K562 (cell line): ENCODE results near the gene SRGAP3. TPM values are rescaled to one million over a fixed set of nuclear protein-coding genes. Genes with fewer than 3 reads are reported as not detected.

Experiments
- ATAC-seq: fragments of 200-7000 bp; cut with Tn5 transposase; 3 replicates; pipeline ENCODE4 v1.9.1; 2020; ENCODE audit warnings: moderate library complexity
- BruUV-seq: library from RNA; stranded (reverse); fragments of 400-500 nt; replicated peaks from 2 replicates; lab custom pipeline; 2021; lab: Mats Ljungman, UMichigan
- CTCF ChIA-PET: fragments of 300-600 bp; formaldehyde crosslinking; extraction: SDS; loops from one replicate; lab custom pipeline; 2021; ENCODE audit warnings: low intra/inter-chr PET ratio; lab: Yijun Ruan, JAX
- POLR2A ChIA-PET: fragments of 300-600, 350-650 bp; sonication (Branson Sonifier 250); formaldehyde crosslinking; extraction: SDS; loops from one replicate; lab custom pipeline; 2021; ENCODE audit warnings: antibody characterized with exemption, inconsistent platforms; lab: Yijun Ruan, JAX
- DNase-seq, 4 experiments: peaks; one replicate each; pipeline versions ENCODE4 v3.0.0 to v3.0.0-alpha.2; 2011 to 2018; ENCODE audit warnings: low spot score in 3 of 4, mixed read lengths in 3 of 4; ENCODE audit errors: extremely low read depth in 1 of 4
- FAIRE-seq: peaks from 2 replicates; lab custom pipeline; 2011; peaks lifted over from hg19 to GRCh38; lab: Jason Lieb, UNC
- H2AFZ ChIP-seq: 2 replicates; pipeline ENCODE4 v1.6.0; 2011; ENCODE audit warnings: low read depth, low read length, control low read depth, inconsistent platforms
- H3K27ac ChIP-seq: fragments of 200-600 bp; 3 replicates; pipeline ENCODE4 v1.8.0; 2011; ENCODE audit warnings: low read depth, mild to moderate bottlenecking, control low read depth, inconsistent platforms, low read length, moderate library complexity, mixed read lengths; ENCODE audit errors: extremely low read depth
- H3K27me3 ChIP-seq, 2 experiments: fragments of 300-600 bp in 1 of 2; 2 replicates in 1 of 2; 3 replicates in 1 of 2; pipeline versions ENCODE4 v1.6.0 to v1.8.0; 2011; ENCODE audit warnings: inconsistent platforms in 2 of 2, low read length in 2 of 2, mild to moderate bottlenecking in 1 of 2, mixed read lengths in 1 of 2, moderate library complexity in 1 of 2; ENCODE audit not compliant: control insufficient read depth in 2 of 2, insufficient read depth in 2 of 2
- H3K36me3 ChIP-seq: fragments of 300-600 bp; 3 replicates; pipeline ENCODE4 v1.8.0; 2011; ENCODE audit warnings: mild to moderate bottlenecking, low read length, inconsistent platforms; ENCODE audit not compliant: control insufficient read depth, insufficient read depth
- H3K4me1 ChIP-seq, 2 experiments: fragments of 200-600 bp in 1 of 2; replicated peaks in 1 of 2; 2 replicates in 1 of 2; 3 replicates in 1 of 2; pipeline versions ENCODE4 v1.5.1 to v1.8.0; 2011; ENCODE audit warnings: inconsistent platforms in 2 of 2, low read length in 2 of 2, mild to moderate bottlenecking in 1 of 2, mixed read lengths in 1 of 2, moderate library complexity in 1 of 2; ENCODE audit not compliant: control insufficient read depth in 2 of 2, insufficient read depth in 2 of 2
- H3K4me2 ChIP-seq: 2 replicates; pipeline ENCODE4 v1.6.1; 2011; ENCODE audit warnings: low read length, control low read depth, inconsistent platforms, mixed read lengths; ENCODE audit not compliant: insufficient read depth
- H3K4me3 ChIP-seq: fragments of 200-600 bp; sonication (generic), shearing (Covaris generic); 2 replicates; pipeline ENCODE4 v1.5.1; 2016; ENCODE audit warnings: control low read depth, inconsistent platforms
- H3K79me2 ChIP-seq: fragments of 200-600 bp; 3 replicates; pipeline ENCODE4 v1.8.0; 2011; ENCODE audit warnings: low read length, inconsistent platforms; ENCODE audit not compliant: control insufficient read depth, insufficient read depth
- H3K9ac ChIP-seq, 2 experiments: 2 replicates each; pipeline versions ENCODE4 v1.6.0 to v1.6.1; 2011; ENCODE audit warnings: low read depth in 2 of 2, low read length in 2 of 2, control low read depth in 1 of 2, inconsistent platforms in 1 of 2, mild to moderate bottlenecking in 1 of 2, mixed read lengths in 1 of 2; ENCODE audit not compliant: insufficient read depth in 1 of 2
- H3K9me1 ChIP-seq: one replicate; pipeline ENCODE4 v1.6.0; 2011; ENCODE audit warnings: inconsistent platforms, mild to moderate bottlenecking, low read length, moderate library complexity; ENCODE audit not compliant: control insufficient read depth, insufficient read depth
- H3K9me3 ChIP-seq: replicated peaks from 2 replicates; pipeline ENCODE4 v1.5.1; 2011; ENCODE audit warnings: low read depth, low read length, inconsistent platforms; ENCODE audit not compliant: control insufficient read depth, insufficient read depth
- H4K20me1 ChIP-seq: replicated peaks from 2 replicates; pipeline ENCODE4 v1.6.1; 2011; ENCODE audit warnings: low read length, inconsistent platforms, mixed read lengths; ENCODE audit not compliant: control insufficient read depth, insufficient read depth
- FOXA1 ChIP-seq: fragments of 450-650 bp; IDR thresholded peaks from 2 replicates; pipeline ENCODE4 v1.6.1; 2016; ENCODE audit warnings: mild to moderate bottlenecking, borderline replicate concordance
- GATAD2A ChIP-seq: fragments of 450-650 bp; IDR thresholded peaks from 2 replicates; pipeline ENCODE4 v1.6.1; 2017
- NFE2 ChIP-seq: IDR thresholded peaks from 2 replicates; pipeline ENCODE4 v1.6.1; 2014; ENCODE audit warnings: antibody characterized with exemption, low read depth
- NR2F6 ChIP-seq: fragments of 450-650 bp; formaldehyde crosslinking; IDR thresholded peaks from 2 replicates; pipeline ENCODE4 v1.4.0; 2020; ENCODE audit warnings: mild to moderate bottlenecking
- PHTF2 ChIP-seq: fragments of 250-450 bp; sonication (Bioruptor Pico); IDR thresholded peaks from 2 replicates; pipeline ENCODE4 v1.5.0; 2021; ENCODE audit warnings: mild to moderate bottlenecking
- TEAD1 ChIP-seq, 2 experiments: fragments of 450-650 bp in 1 of 2; sonication (generic) in 1 of 2; formaldehyde crosslinking; IDR thresholded peaks; 2 replicates each; pipeline versions ENCODE4 v1.4.0 to v1.8.0; 2020 to 2022; ENCODE audit warnings: mild to moderate bottlenecking in 2 of 2, missing genetic modification reagents in 1 of 2
- XRCC5 ChIP-seq: fragments of 200-400 bp; formaldehyde crosslinking; IDR thresholded peaks from 2 replicates; pipeline ENCODE4 v1.6.1; 2017; ENCODE audit warnings: low read depth, mild to moderate bottlenecking, low read length
- ZBED1 ChIP-seq: IDR thresholded peaks from 2 replicates; pipeline ENCODE4 v1.6.1; 2014
- ZNF184 ChIP-seq: sonication (generic); formaldehyde crosslinking; IDR thresholded peaks from 2 replicates; pipeline ENCODE4 v1.5.0; 2020; ENCODE audit warnings: missing genetic modification reagents
- ZNF212 ChIP-seq: fragments of 450-650 bp; formaldehyde crosslinking; IDR thresholded peaks from 2 replicates; pipeline ENCODE4 v1.4.0; 2020; ENCODE audit warnings: mild to moderate bottlenecking
- ZNF717 ChIP-seq: fragments of 250-450 bp; sonication (Bioruptor Pico); IDR thresholded peaks from 2 replicates; pipeline ENCODE4 v1.5.0; 2021
- ZNF780A ChIP-seq: fragments of 250-450 bp; sonication (Bioruptor Pico); IDR thresholded peaks from 2 replicates; pipeline ENCODE4 v1.5.0; 2021; ENCODE audit warnings: mild to moderate bottlenecking
- WGBS: fragments of 100-300 bp; shearing (Covaris generic); methylation state at CpG from one replicate; pipeline ENCODE4 v1.1.6; 2016; ENCODE audit warnings: low coverage, mixed read lengths; ENCODE audit not compliant: insufficient coverage; ENCODE audit errors: missing lambda C conversion rate; 5-methylcytosine and 5-hydroxymethylcytosine counted together
- in situ Hi-C: fragments of 300-500 bp; cut with MboI; formaldehyde crosslinking; loops from 4 replicates; pipeline ENCODE4 v1.15.0; 2018; ENCODE audit warnings: inconsistent platforms, mixed read lengths
- intact Hi-C: fragments of 100-400 bp; cut with micrococcal nuclease; formaldehyde crosslinking; loops from 2 replicates; pipeline ENCODE4 v1.14.2; 2022
- polyA plus RNA-seq, 8 experiments: library from polyadenylated mRNA; depleted of rRNA in 4 of 8; stranded (reverse) in 5 of 8; unstranded in 3 of 8; fragments of >200 nt; fragmentation: Nextera tagmentation in 2 of 8; fragmentation: Illumina TruSeq in 1 of 8; extraction: Ambion mirVana in 2 of 8; extraction: Trizol in 1 of 8; gene quantifications; 2 replicates each; pipeline versions ENCODE4 v1.2.1 to v1.2.3, GENCODE V29; 2011 to 2014; ENCODE audit warnings: inconsistent platforms in 1 of 8, missing spikeins in 1 of 8
- total RNA-seq, 7 experiments: library from RNA; depleted of rRNA in 6 of 7; stranded (reverse); fragments of >200 nt in 6 of 7; fragmentation: Illumina TruSeq in 2 of 7; extraction: Trizol in 2 of 7; gene quantifications; 2 replicates each; pipeline versions ENCODE4 v1.2.1 to v1.2.3, GENCODE V29; 2011 to 2021; ENCODE audit warnings: low replicate concordance in 1 of 7
- TF ChIP-seq, protein P1 (sequence below): fragments of 250-450 bp; sonication (Bioruptor Pico); IDR thresholded peaks from 2 replicates; pipeline ENCODE4 v1.8.0; 2022; ENCODE audit warnings: moderate library complexity, mild to moderate bottlenecking, inconsistent platforms
- TF ChIP-seq, protein P2 (sequence below): fragments of 200-400 bp; formaldehyde crosslinking; IDR thresholded peaks from 2 replicates; pipeline ENCODE4 v1.6.1; 2017; ENCODE audit warnings: mild to moderate bottlenecking, low read depth, low read length, moderate library complexity
- TF ChIP-seq, protein P3 (sequence below): sonication (generic); formaldehyde crosslinking; IDR thresholded peaks from 2 replicates; pipeline ENCODE4 v1.5.0; 2020; ENCODE audit warnings: missing genetic modification reagents

Gene SRGAP3
- total and polyA plus RNA-seq, 9 of the 15 experiments (the other 6 are each of a cell fraction or from before 2014, with no cell fraction given) = 0.11 to 0.85 (median 0.35) TPM; not detected in 2

DNA sequence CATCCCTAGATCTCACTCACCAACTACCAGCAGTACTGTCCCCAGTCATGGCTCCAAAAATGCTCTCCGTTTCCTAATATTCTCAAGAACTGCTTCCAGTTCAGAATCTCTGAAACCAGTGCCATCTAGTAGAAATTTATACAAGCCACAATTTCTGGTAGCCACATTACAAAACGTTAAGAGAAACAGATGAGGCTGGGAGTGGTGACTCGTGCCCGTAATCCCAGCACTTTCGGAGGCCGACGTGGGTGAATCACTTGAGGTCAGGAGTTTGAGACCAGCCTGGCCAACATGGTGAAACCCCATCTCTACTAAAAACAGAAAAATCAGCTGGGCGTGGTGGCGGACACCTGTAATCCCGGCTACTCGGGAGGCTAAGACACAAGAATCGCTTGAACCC lies 207.8 kb downstream of the SRGAP3 start:
- Histone ChIP-seq H3K27ac (no peak overlapping the region), H2AFZ (no peak overlapping the region), H3K79me2 (no peaks in the 10 kb centered on the region), H3K9ac (no peak overlapping the region), H3K4me3 (no peak overlapping the region), H3K9me3 (no peaks in the 10 kb centered on the region), H3K27me3 (peaks cover 30 to 49% of the 10 kb centered on the region in 2 experiments), H3K36me3 (no peaks in the 10 kb centered on the region), H4K20me1 (peaks cover 6% of the 10 kb centered on the region; the same call in 1 of the 2 replicates), H3K4me1 (peaks cover 0 to 5% of the 10 kb centered on the region in 2 experiments; a peak in 1 of 5 replicates), H3K4me2 (no peak overlapping the region), H3K9me1 (no peaks in the 10 kb centered on the region)
- intact Hi-C loops = no loop called here
- no peak for FAIRE-seq
- ChIA-PET POLR2A (interaction anchor here (0.6 to 1.2 kb wide), 2 partner anchors 42 to 375 kb away, joined by 3 to 4 read pairs; no protein-coding TSS in a partner anchor), CTCF (interaction anchor here (0.7 kb wide), 1 partner anchor 132 kb away, joined by 3 read pairs; no protein-coding TSS in a partner anchor)
- in situ Hi-C loops = no loop called here
- DNase-seq = no peak
- 2% methylated on average over 12 of the region's 12 CpGs for WGBS
- BruUV-seq = no TSS peak
- no peak for ATAC-seq
- no peak for TF ChIP-seq XRCC5
- TF ChIP-seq, protein P1, sequence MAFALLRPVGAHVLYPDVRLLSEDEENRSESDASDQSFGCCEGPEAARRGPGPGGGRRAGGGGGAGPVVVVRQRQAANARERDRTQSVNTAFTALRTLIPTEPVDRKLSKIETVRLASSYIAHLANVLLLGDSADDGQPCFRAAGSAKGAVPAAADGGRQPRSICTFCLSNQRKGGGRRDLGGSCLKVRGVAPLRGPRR (CRISPR knock-in tag) = no peak
- TF ChIP-seq TEAD1 (CRISPR knock-in tag; IDR thresholded peaks at IDR 0.05) = no peak
- no peak for TF ChIP-seq ZNF212 (CRISPR knock-in tag)
- no peak for TF ChIP-seq PHTF2
- no peak for TF ChIP-seq FOXA1
- TF ChIP-seq NR2F6 = no peak
- TF ChIP-seq, protein P2, sequence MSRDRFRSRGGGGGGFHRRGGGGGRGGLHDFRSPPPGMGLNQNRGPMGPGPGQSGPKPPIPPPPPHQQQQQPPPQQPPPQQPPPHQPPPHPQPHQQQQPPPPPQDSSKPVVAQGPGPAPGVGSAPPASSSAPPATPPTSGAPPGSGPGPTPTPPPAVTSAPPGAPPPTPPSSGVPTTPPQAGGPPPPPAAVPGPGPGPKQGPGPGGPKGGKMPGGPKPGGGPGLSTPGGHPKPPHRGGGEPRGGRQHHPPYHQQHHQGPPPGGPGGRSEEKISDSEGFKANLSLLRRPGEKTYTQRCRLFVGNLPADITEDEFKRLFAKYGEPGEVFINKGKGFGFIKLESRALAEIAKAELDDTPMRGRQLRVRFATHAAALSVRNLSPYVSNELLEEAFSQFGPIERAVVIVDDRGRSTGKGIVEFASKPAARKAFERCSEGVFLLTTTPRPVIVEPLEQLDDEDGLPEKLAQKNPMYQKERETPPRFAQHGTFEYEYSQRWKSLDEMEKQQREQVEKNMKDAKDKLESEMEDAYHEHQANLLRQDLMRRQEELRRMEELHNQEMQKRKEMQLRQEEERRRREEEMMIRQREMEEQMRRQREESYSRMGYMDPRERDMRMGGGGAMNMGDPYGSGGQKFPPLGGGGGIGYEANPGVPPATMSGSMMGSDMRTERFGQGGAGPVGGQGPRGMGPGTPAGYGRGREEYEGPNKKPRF = no peak
- TF ChIP-seq GATAD2A = no peak
- TF ChIP-seq, protein P3, sequence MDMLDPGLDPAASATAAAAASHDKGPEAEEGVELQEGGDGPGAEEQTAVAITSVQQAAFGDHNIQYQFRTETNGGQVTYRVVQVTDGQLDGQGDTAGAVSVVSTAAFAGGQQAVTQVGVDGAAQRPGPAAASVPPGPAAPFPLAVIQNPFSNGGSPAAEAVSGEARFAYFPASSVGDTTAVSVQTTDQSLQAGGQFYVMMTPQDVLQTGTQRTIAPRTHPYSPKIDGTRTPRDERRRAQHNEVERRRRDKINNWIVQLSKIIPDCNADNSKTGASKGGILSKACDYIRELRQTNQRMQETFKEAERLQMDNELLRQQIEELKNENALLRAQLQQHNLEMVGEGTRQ = no peak
- TF ChIP-seq NFE2 = no peak
- no peak for TF ChIP-seq ZNF717 (CRISPR knock-in tag)
- no peak for TF ChIP-seq ZBED1
- no peak for TF ChIP-seq ZNF780A (CRISPR knock-in tag)
- TF ChIP-seq ZNF184 (CRISPR knock-in tag) = no peak
